Thyroid gland (tissue), 4 donors: Measurements from ENCODE around the gene LRP1-AS.

Source experiments
- CTCF ChIP-seq, 6 experiments: fragments of 200-600 bp in 3 of 6; fragments of 450-650 bp in 3 of 6; sonication (generic) in 3 of 6; IDR thresholded peaks; one replicate each; pipeline ENCODE4 v1.5.1; 2016 to 2019; ENCODE audit warnings: antibody characterized with exemption in 6 of 6, mild to moderate bottlenecking in 2 of 6, inconsistent platforms in 1 of 6, moderate library complexity in 1 of 6
- POLR2A ChIP-seq, 2 donors: fragments of 450-650 bp; IDR thresholded peaks; one replicate each; pipeline ENCODE4 v1.6.1; 2017; ENCODE audit warnings: antibody characterized with exemption in 2 of 2, mild to moderate bottlenecking in 2 of 2, moderate library complexity in 1 of 2

- no peak for TF ChIP-seq POLR2A (IDR thresholded peaks at IDR 0.05)
- no peak for TF ChIP-seq CTCF (IDR thresholded peaks at IDR 0.05)
These were observed 42.2 kb downstream of the LRP1-AS start for GRCh38 chr12:57105011-57105753.
